Upper lobe of right lung (tissue), 1 donor: Measurements from ENCODE around the gene HACD2. TPM values are rescaled to one million over a fixed set of nuclear protein-coding genes. Genes with fewer than 3 reads are reported as not detected.
"Not testable (repeated sequence)": the region's sequence is repeated elsewhere in the genome, so short reads cannot be mapped to it uniquely, and the experiment has no call there.

Source experiments
- ATAC-seq: fragments of 200-7000 bp; cut with Tn5 transposase; one replicate; pipeline ENCODE4 v1.9.1; 2020; ENCODE audit warnings: mild to moderate bottlenecking, moderate library complexity
- DNase-seq: peaks from one replicate; pipeline ENCODE4 v3.0.0-alpha.2; 2020
- H3K27ac ChIP-seq: fragments of 200-600 bp; one replicate; pipeline ENCODE4 v1.8.0; 2022
- H3K27me3 ChIP-seq: fragments of 200-600 bp; one replicate; pipeline ENCODE4 v1.8.0; 2022; ENCODE audit warnings: mild to moderate bottlenecking
- H3K36me3 ChIP-seq: fragments of 200-600 bp; one replicate; pipeline ENCODE4 v1.8.0; 2022
- H3K4me1 ChIP-seq: fragments of 200-600 bp; one replicate; pipeline ENCODE4 v1.8.0; 2022
- H3K4me3 ChIP-seq: fragments of 200-600 bp; one replicate; pipeline ENCODE4 v1.8.0; 2022; ENCODE audit warnings: mild to moderate bottlenecking
- H3K9me3 ChIP-seq: fragments of 200-600 bp; one replicate; pipeline ENCODE4 v1.8.0; 2022
- intact Hi-C: fragments of 100-400 bp; cut with DNase I; formaldehyde crosslinking; loops from one replicate; pipeline ENCODE4 v1.11.0; 2022
- total RNA-seq: library from RNA; stranded (reverse); fragmentation: NEBNext Ultra II Directional; extraction: Animal tissue kit (Norgen Biotek cat#: 25700); gene quantifications from one replicate; pipeline ENCODE4 v1.2.1, GENCODE V29; 2021
- TF ChIP-seq, protein P1 (sequence below): fragments of 200-600 bp; IDR thresholded peaks from one replicate; pipeline ENCODE4 v1.8.0; 2022; ENCODE audit warnings: antibody characterized with exemption
- donor health status: DM: no; HTN: yes; CAD: no; lungs with severe emphysema.

HACD2 gene
- total RNA-seq, 1 donor from 2014 or later = 47.2 TPM

GRCh38 chr3:123489400-123490004 lies 95.4 kb downstream of the HACD2 start:
- H3K27ac ChIP-seq = no peak overlapping the region
- TF ChIP-seq, protein P1, sequence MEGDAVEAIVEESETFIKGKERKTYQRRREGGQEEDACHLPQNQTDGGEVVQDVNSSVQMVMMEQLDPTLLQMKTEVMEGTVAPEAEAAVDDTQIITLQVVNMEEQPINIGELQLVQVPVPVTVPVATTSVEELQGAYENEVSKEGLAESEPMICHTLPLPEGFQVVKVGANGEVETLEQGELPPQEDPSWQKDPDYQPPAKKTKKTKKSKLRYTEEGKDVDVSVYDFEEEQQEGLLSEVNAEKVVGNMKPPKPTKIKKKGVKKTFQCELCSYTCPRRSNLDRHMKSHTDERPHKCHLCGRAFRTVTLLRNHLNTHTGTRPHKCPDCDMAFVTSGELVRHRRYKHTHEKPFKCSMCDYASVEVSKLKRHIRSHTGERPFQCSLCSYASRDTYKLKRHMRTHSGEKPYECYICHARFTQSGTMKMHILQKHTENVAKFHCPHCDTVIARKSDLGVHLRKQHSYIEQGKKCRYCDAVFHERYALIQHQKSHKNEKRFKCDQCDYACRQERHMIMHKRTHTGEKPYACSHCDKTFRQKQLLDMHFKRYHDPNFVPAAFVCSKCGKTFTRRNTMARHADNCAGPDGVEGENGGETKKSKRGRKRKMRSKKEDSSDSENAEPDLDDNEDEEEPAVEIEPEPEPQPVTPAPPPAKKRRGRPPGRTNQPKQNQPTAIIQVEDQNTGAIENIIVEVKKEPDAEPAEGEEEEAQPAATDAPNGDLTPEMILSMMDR = peak; percentile 81
- peak; percentile 77 for DNase-seq
- no peaks in the 10 kb centered on the region for H3K4me1 ChIP-seq
- intact Hi-C loops = loop anchor here (5.0 kb wide), 1 partner anchor 162 kb away; no protein-coding TSS in a partner anchor
- peak; percentile 88 for ATAC-seq
- no peak overlapping the region for H3K4me3 ChIP-seq
- H3K36me3 ChIP-seq = peaks cover 13% of the 10 kb centered on the region
- no peaks in the 10 kb centered on the region for H3K27me3 ChIP-seq
- H3K9me3 ChIP-seq = no peaks in the 10 kb centered on the region

DNA sequence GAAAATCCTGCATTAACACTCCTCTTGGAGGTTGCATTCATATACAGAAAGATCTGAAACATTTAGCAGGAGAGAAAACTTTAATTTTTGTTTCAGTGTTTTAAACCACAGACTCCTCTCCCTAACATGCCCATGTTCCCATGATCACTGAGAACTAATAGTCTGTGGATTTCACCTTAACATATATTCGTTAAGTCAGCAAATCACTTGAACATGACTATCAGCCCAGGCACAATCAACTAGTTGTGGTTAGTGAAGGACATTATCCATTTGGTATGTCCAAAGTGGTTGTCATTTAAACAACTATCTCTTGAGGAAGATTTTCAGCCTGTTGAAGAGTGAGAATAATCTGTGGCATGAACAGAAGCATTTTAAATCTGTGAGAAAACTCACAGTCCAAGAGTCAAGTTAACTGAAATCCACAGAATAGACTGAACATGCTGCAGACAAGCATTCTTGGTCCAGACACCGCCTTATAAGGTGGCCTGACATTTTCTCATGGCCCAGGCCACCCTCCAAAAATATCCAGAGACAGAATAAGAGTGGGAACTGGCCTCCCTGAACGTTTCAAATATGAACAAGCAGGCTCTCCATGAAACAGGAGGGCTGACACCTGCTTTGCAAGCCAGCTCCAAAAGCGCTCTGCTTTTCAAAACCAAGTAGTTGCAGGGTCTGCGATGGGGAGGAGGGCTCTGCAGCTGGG lies 96.1 kb downstream of the HACD2 start:
- peaks cover 6% of the 10 kb centered on the region for H3K36me3 ChIP-seq
- intact Hi-C loops = loop anchor here (5.0 kb wide), 1 partner anchor 161 kb away; no protein-coding TSS in a partner anchor
- H3K27ac ChIP-seq = no peak overlapping the region
- no peaks in the 10 kb centered on the region for H3K9me3 ChIP-seq
- H3K4me3 ChIP-seq = no peak overlapping the region
- no peaks in the 10 kb centered on the region for H3K4me1 ChIP-seq
- TF ChIP-seq, protein P1 = no peak
- ATAC-seq = no peak
- H3K27me3 ChIP-seq = no peaks in the 10 kb centered on the region
- DNase-seq = no peak

- not testable (repeated sequence) for H3K4me3 ChIP-seq, ATAC-seq, H3K27me3 ChIP-seq, H3K36me3 ChIP-seq, H3K9me3 ChIP-seq, H3K27ac ChIP-seq, H3K4me1 ChIP-seq, DNase-seq
- intact Hi-C loops = loop anchor here (5.0 kb wide), 1 partner anchor 160 kb away; no protein-coding TSS in a partner anchor
These were observed 97.8 kb downstream of the HACD2 start for GRCh38 chr3:123487063-123487462.

GRCh38 chr3:123486460-123486859 lies 98.4 kb downstream of the HACD2 start:
- Histone ChIP-seq H3K36me3 (no peaks in the 10 kb centered on the region), H3K27me3 (no peaks in the 10 kb centered on the region), H3K9me3 (no peaks in the 10 kb centered on the region), H3K4me1 (no peaks in the 10 kb centered on the region), H3K27ac (no peak overlapping the region), H3K4me3 (no peak overlapping the region)
- TF ChIP-seq, protein P1 = no peak
- no peak for DNase-seq
- intact Hi-C loops = loop anchor here (5.0 kb wide), 1 partner anchor 159 kb away; no protein-coding TSS in a partner anchor
- ATAC-seq = no peak

- TF ChIP-seq, protein P1 = no peak
- ATAC-seq (no peak), DNase-seq (no peak)
- no peaks in the 10 kb centered on the region for H3K27me3 ChIP-seq
- no peak overlapping the region for H3K27ac ChIP-seq
- no peaks in the 10 kb centered on the region for H3K36me3 ChIP-seq
- H3K4me3 ChIP-seq = no peak overlapping the region
- intact Hi-C loops = loop anchor here (5.0 kb wide), 1 partner anchor 158 kb away; no protein-coding TSS in a partner anchor
- H3K9me3 ChIP-seq = no peaks in the 10 kb centered on the region
- no peaks in the 10 kb centered on the region for H3K4me1 ChIP-seq
These were observed 99.3 kb downstream of the HACD2 start for GRCh38 chr3:123485551-123485950.

DNA sequence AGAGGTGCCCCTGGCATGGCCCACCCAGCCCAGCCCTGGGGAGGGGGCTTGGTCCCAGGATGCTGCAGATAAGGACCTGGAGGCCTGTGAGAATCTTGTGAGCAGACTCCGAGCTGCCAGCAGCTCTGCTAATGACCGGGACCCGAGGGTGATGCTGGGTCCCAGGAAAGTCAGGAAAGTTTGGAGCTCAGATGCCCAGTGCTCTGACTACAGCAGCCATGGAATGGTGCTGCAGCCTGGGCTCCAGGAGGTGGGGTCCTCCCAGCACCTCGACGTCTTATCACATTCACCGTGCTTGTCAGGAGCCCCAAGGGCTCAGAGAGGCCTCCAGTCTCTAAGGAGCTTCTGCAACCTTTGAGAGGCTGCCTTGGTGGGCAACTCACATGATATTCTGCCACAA lies 101.7 kb downstream of the HACD2 start:
- Histone ChIP-seq H3K4me3 (no peak overlapping the region), H3K4me1 (no peaks in the 10 kb centered on the region), H3K9me3 (no peaks in the 10 kb centered on the region), H3K36me3 (no peaks in the 10 kb centered on the region), H3K27ac (no peak overlapping the region), H3K27me3 (no peaks in the 10 kb centered on the region)
- DNase-seq (no peak), ATAC-seq (no peak)
- TF ChIP-seq, protein P1 = no peak
- intact Hi-C loops = no loop called here
